Thoracic aorta (tissue), 2 donors: ENCODE data around the gene MPPED1. TPM values are rescaled to one million over a fixed set of nuclear protein-coding genes. Genes with fewer than 3 reads are reported as not detected.

Source experiments
- ATAC-seq: fragments of 150-250 bp; one replicate; pipeline ENCODE4 v1.8.0; 2017; ENCODE audit warnings: low read depth; ENCODE audit not compliant: insufficient number of reproducible peaks, low FRiP score
- DNase-seq: peaks from one replicate; pipeline ENCODE4 v3.0.0-alpha.2; 2020; ENCODE audit warnings: low spot score
- H3K27ac ChIP-seq, 2 donors: fragments of 200-600 bp; sonication (generic); 1 replicate in 1 of 2; 2 replicates in 1 of 2; pipeline ENCODE4 v1.5.1; 2016; ENCODE audit warnings: mild to moderate bottlenecking in 2 of 2, moderate library complexity in 2 of 2
- H3K27me3 ChIP-seq: fragments of 200-600 bp; sonication (generic); replicated peaks from 2 replicates; pipeline ENCODE4 v1.6.0; 2016; ENCODE audit warnings: mild to moderate bottlenecking; ENCODE audit not compliant: insufficient read depth
- H3K36me3 ChIP-seq: fragments of 200-600 bp; sonication (generic); one replicate; pipeline ENCODE4 v1.5.1; 2016
- H3K4me1 ChIP-seq, 2 donors: fragments of 200-600 bp; sonication (generic); 1 replicate in 1 of 2; 2 replicates in 1 of 2; pipeline versions ENCODE4 v1.5.1 to v1.6.0; 2016; ENCODE audit warnings: low read depth in 2 of 2, mild to moderate bottlenecking in 1 of 2; ENCODE audit not compliant: control insufficient read depth in 1 of 2
- H3K4me3 ChIP-seq: fragments of 200-600 bp; sonication (generic); 2 replicates; pipeline ENCODE4 v1.5.1; 2016; ENCODE audit warnings: mild to moderate bottlenecking
- H3K9me3 ChIP-seq: fragments of 200-600 bp; sonication (generic); 2 replicates; pipeline ENCODE4 v1.5.1; 2016
- total RNA-seq, 2 donors: library from RNA; depleted of rRNA; stranded (reverse); fragments of >200 nt; gene quantifications; one replicate each; pipeline versions ENCODE4 v1.1.0 to v1.2.3, GENCODE V29; 2016
- TF ChIP-seq, protein P1 (sequence below): fragments of 200-600 bp; sonication (generic); IDR thresholded peaks from one replicate; pipeline ENCODE4 v1.5.1; 2019; ENCODE audit warnings: antibody characterized with exemption

The MPPED1 gene
- total RNA-seq, 2 donors from 2014 or later: not detected

DNA sequence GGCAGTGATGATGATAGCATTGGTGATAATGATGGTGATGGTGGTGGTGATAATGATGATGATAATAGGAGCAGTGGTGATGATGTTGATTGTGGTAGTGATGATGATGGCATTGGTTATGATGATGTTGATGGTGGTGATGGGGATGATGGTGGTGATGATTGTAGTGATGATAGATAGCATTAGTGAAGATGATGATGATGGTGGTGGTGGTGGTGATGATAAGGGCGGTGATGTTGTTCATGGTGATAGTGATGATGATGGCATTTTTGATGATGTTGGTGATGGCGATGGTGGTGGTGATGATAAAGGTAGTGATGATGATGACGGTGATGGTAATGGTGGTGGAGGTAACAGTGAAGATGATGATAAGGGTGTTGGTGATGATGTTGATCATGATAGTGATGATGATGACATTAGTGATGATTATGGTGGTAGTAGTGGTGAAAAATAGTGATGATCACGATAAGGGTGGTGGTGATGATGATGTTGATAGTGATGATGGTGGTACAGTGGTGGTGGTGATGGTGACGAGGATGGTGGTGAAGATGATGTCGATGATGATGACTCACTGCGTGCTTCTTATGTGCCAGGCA lies 93.0 kb downstream of the MPPED1 start:
- no peak for ATAC-seq
- Histone ChIP-seq H3K27me3 (no peaks in the 10 kb centered on the region), H3K4me1 (no peaks in the 10 kb centered on the region), H3K27ac (no peak overlapping the region), H3K9me3 (no peaks in the 10 kb centered on the region), H3K36me3 (no peaks in the 10 kb centered on the region), H3K4me3 (no peak overlapping the region)
- DNase-seq: no peak
- TF ChIP-seq, protein P1, sequence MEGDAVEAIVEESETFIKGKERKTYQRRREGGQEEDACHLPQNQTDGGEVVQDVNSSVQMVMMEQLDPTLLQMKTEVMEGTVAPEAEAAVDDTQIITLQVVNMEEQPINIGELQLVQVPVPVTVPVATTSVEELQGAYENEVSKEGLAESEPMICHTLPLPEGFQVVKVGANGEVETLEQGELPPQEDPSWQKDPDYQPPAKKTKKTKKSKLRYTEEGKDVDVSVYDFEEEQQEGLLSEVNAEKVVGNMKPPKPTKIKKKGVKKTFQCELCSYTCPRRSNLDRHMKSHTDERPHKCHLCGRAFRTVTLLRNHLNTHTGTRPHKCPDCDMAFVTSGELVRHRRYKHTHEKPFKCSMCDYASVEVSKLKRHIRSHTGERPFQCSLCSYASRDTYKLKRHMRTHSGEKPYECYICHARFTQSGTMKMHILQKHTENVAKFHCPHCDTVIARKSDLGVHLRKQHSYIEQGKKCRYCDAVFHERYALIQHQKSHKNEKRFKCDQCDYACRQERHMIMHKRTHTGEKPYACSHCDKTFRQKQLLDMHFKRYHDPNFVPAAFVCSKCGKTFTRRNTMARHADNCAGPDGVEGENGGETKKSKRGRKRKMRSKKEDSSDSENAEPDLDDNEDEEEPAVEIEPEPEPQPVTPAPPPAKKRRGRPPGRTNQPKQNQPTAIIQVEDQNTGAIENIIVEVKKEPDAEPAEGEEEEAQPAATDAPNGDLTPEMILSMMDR: no peak

DNA sequence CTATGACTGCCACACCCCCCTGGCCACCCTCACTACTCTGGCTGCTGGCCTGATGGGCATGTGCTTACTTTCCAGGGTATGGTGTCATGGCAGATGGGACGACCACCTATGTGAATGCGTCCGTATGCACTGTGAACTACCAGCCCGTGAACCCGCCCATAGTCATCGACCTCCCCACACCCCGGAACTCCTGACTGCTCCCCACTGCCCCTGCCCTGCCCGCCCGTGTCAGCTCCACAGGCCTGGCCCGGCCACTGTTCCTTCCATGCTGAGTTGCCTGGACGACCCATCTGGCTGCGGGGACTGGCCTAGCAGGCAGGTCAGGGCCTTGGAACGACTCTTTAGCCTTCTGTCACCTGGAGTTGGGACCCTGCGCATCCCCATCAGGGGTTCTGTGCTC lies 93.6 kb downstream of the MPPED1 start:
- H3K27ac ChIP-seq: no peak overlapping the region
- no peaks in the 10 kb centered on the region for H3K9me3 ChIP-seq
- no peak for DNase-seq
- ATAC-seq: no peak
- no peaks in the 10 kb centered on the region for H3K36me3 ChIP-seq
- H3K4me3 ChIP-seq: no peak overlapping the region
- no peaks in the 10 kb centered on the region for H3K27me3 ChIP-seq
- TF ChIP-seq, protein P1: no peak
- no peaks in the 10 kb centered on the region for H3K4me1 ChIP-seq

DNA sequence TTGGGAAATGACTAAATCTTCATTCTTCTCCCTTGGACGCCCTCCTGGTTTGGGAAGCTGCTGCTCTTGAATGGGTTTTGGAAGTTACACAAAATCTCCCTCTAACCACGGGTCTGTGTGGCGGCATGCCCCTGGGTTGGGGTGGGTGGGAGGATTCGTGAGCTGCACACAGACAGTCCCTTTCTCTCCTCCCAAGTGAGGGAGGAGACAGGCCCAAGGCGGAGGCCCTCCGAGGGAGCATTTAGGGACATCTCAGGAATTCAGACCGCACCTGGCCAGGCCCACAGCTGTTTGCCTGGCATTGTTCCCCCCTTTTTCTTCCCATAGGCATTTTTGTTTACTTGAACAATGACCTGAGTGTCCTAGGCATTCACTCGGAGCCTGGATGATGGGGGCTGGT lies 94.1 kb downstream of the MPPED1 start:
- DNase-seq: no peak
- no peaks in the 10 kb centered on the region for H3K36me3 ChIP-seq
- TF ChIP-seq, protein P1: no peak
- H3K27me3 ChIP-seq: no peaks in the 10 kb centered on the region
- no peak for ATAC-seq
- H3K27ac ChIP-seq: no peak overlapping the region
- H3K9me3 ChIP-seq: no peaks in the 10 kb centered on the region
- no peak overlapping the region for H3K4me3 ChIP-seq
- no peaks in the 10 kb centered on the region for H3K4me1 ChIP-seq

DNA sequence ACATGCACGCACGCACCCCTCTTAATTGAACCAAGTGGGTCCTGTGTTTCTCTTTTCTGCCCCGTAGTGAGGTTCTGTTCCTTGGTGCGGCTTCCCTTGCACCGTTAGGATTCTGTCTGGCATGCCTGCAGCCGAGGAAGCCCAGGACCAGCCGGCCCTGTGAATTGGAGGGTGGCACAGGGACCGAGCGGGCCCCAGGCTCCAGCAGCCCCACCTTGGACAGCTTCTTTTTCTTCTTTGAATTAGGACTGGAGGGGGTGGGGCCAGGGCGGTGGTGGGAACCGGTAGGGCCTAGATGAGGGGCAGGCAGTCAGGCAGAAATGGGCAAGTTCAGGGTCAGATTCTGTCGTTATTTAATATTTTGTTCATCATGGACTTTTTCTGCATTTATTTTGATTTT lies 94.7 kb downstream of the MPPED1 start:
- Histone ChIP-seq H3K4me1 (no peaks in the 10 kb centered on the region), H3K27me3 (no peaks in the 10 kb centered on the region), H3K9me3 (no peaks in the 10 kb centered on the region), H3K4me3 (no peak overlapping the region), H3K36me3 (no peaks in the 10 kb centered on the region), H3K27ac (no peak overlapping the region)
- no peak for DNase-seq
- no peak for ATAC-seq
- TF ChIP-seq, protein P1: no peak

DNA sequence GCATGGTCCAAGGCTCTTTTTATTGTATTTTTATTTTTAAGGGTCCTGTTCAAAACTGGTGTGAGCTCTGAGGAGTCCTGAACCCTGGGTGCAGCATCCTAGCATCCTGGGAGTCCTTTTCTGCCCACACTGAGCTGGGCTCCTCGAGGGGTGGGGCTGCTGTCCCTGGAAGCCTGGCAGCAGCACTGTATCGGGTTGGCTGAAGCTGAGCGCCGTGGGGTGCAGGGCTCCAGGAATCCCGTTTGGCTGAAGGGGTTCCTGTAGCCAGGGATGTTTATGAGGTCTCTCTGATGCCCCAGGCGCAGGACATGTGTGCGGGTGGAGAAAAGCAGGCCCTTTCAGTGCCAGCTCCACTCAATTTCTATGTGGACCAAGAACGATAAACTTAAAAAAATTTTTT lies 95.4 kb downstream of the MPPED1 start:
- no peak for DNase-seq
- no peak for ATAC-seq
- Histone ChIP-seq H3K36me3 (no peaks in the 10 kb centered on the region), H3K27ac (no peak overlapping the region), H3K4me1 (no peaks in the 10 kb centered on the region), H3K27me3 (no peaks in the 10 kb centered on the region), H3K4me3 (no peak overlapping the region), H3K9me3 (no peaks in the 10 kb centered on the region)
- TF ChIP-seq, protein P1: no peak
